Activated T-cell treated with anti-CD3 and anti-CD28 coated beads for 24 hours (primary cell): ENCODE results near the gene MINDY4B.

Source experiments
- DNase-seq: peaks from one replicate; pipeline ENCODE4 v3.0.0-alpha.2; 2020; ENCODE audit warnings: low read depth

Gene MINDY4B

GRCh38 chr3:150844484-150844883, 60.8 kb downstream of the MINDY4B start:
- no peak for DNase-seq

GRCh38 chr3:150843241-150843640, 62.0 kb downstream of the MINDY4B start:
- no peak for DNase-seq

GRCh38 chr3:150840802-150841515, 64.3 kb downstream of the MINDY4B start:
- DNase-seq = no peak

- DNase-seq = no peak
Measured at GRCh38 chr3:150830745-150831144, 74.5 kb downstream of the MINDY4B start.

- DNase-seq = no peak
Measured at GRCh38 chr3:150830094-150830681, 75.1 kb downstream of the MINDY4B start.

GRCh38 chr3:150829408-150829807, 75.8 kb downstream of the MINDY4B start:
- no peak for DNase-seq

- DNase-seq = no peak
Measured at GRCh38 chr3:150828997-150829396, 76.2 kb downstream of the MINDY4B start.

GRCh38 chr3:150828261-150828660, 77.0 kb downstream of the MINDY4B start:
- no peak for DNase-seq

GRCh38 chr3:150826466-150827282, 78.6 kb downstream of the MINDY4B start:
- DNase-seq = no peak

- no peak for DNase-seq
Measured at GRCh38 chr3:150825916-150826377, 79.3 kb downstream of the MINDY4B start.

- DNase-seq = no peak
Measured at GRCh38 chr3:150825192-150825915, 79.9 kb downstream of the MINDY4B start.

- DNase-seq = no peak
Measured at GRCh38 chr3:150823277-150823676, 82.0 kb downstream of the MINDY4B start.

GRCh38 chr3:150822636-150823035, 82.6 kb downstream of the MINDY4B start:
- DNase-seq = no peak
